ENCODE results near the gene HBM. TPM values are rescaled to one million over a fixed set of nuclear protein-coding genes. Genes with fewer than 3 reads are reported as not detected.
"Not testable (repeated sequence)": the region's sequence is repeated elsewhere in the genome, so short reads cannot be mapped to it uniquely, and the experiment has no call there.

Gene HBM
- total RNA-seq, 1 experiment from 2014 or later: not detected

GRCh38 chr16:173928-174769 lies 8.4 kb downstream of the HBM start:
- H3K4me3 ChIP-seq (ENCODE audit: low read depth in 2 of 2, low read length in 2 of 2); BruUV-seq (replicated peaks); H3K36me3 ChIP-seq (ENCODE audit: control insufficient read depth, insufficient read depth, low read length); H3K27ac ChIP-seq (ENCODE audit: low read length); H3K9me3 ChIP-seq (ENCODE audit: control insufficient read depth, insufficient read depth, low read depth, low read length); in situ Hi-C loops (cut with HindIII; ENCODE audit: low pct_unique_long_range_greater_than_20kb, low sequenced_read_pairs); DNase-seq (ENCODE audit: low read depth, low spot score); H3K4me1 ChIP-seq (ENCODE audit: control insufficient read depth, insufficient read depth, low read length); POLR2A ChIA-PET; intact Hi-C loops (cut with micrococcal nuclease; ENCODE audit: unreplicated experiment); H3K27me3 ChIP-seq (ENCODE audit: control insufficient read depth, insufficient read depth, low read length); ATAC-seq: not testable (repeated sequence)
- CTCF ChIA-PET: interaction anchor here (1.0 kb wide), 1 partner anchor 57 kb away, joined by 4 read pairs; no protein-coding TSS in a partner anchor
- peak; percentile 84 for TF ChIP-seq REST (IDR thresholded peaks at IDR 0.05; ENCODE audit: insufficient read depth in 1 of 2, low read depth in 2 of 2, low read length in 1 of 2)

- POLR2A ChIA-PET: interaction anchor here (0.7 kb wide), 1 partner anchor 487 kb away, joined by 3 read pairs; no protein-coding TSS in a partner anchor
- no peaks in the 10 kb centered on the region for H3K27me3 ChIP-seq (ENCODE audit: control insufficient read depth, insufficient read depth, low read length)
- no TSS peak for BruUV-seq (replicated peaks)
Measured at GRCh38 chr16:175011-175949, 9.5 kb downstream of the HBM start.

More at GRCh38 chr16:175011-175949, 9.5 kb downstream of the HBM start:
- DNase-seq (ENCODE audit: low read depth, low spot score) (no peak), ATAC-seq (no peak)
- Histone ChIP-seq H3K9me3 (ENCODE audit: control insufficient read depth, insufficient read depth, low read depth, low read length) (no peaks in the 10 kb centered on the region), H3K4me3 (ENCODE audit: low read depth in 2 of 2, low read length in 2 of 2) (no peak overlapping the region), H3K4me1 (ENCODE audit: control insufficient read depth, insufficient read depth, low read length) (peaks cover 6% of the 10 kb centered on the region; the same call in 1 of the 2 replicates), H3K27ac (ENCODE audit: low read length) (no peak overlapping the region), H3K36me3 (ENCODE audit: control insufficient read depth, insufficient read depth, low read length) (no peaks in the 10 kb centered on the region)
- intact Hi-C loops (cut with micrococcal nuclease; ENCODE audit: unreplicated experiment) (no loop called here), in situ Hi-C loops (cut with HindIII; ENCODE audit: low pct_unique_long_range_greater_than_20kb, low sequenced_read_pairs) (no loop called here)
- TF ChIP-seq TCF7L2 (IDR thresholded peaks at IDR 0.05; ENCODE audit: low read depth, low read length) (no peak), REST (IDR thresholded peaks at IDR 0.05; ENCODE audit: insufficient read depth in 1 of 2, low read depth in 2 of 2, low read length in 1 of 2) (no peak; a peak in 2 of 4 replicates), SIN3A (IDR thresholded peaks at IDR 0.05; ENCODE audit: borderline replicate concordance, insufficient read depth, low read depth, low read length) (no peak), POLR2AphosphoS5 (IDR thresholded peaks at IDR 0.05; ENCODE audit: low read depth, low read length) (no peak), CTCF (IDR thresholded peaks at IDR 0.05) (no peak)
- CTCF ChIA-PET: interaction anchor here (1.0 kb wide), 1 partner anchor 58 kb away, joined by 4 read pairs; no protein-coding TSS in a partner anchor
